ENCODE data around the gene INPP5D.

INPP5D gene

GRCh38 chr2:233044974-233045605, 15.1 kb upstream of the INPP5D start:
- no peak overlapping the region for H3K4me3 ChIP-seq (replicated peaks; ENCODE audit: low read depth, low read length)
- H3K36me3 ChIP-seq (ENCODE audit: control insufficient read depth, insufficient read depth, low read length), result no peaks in the 10 kb centered on the region
- TF ChIP-seq, protein P1, sequence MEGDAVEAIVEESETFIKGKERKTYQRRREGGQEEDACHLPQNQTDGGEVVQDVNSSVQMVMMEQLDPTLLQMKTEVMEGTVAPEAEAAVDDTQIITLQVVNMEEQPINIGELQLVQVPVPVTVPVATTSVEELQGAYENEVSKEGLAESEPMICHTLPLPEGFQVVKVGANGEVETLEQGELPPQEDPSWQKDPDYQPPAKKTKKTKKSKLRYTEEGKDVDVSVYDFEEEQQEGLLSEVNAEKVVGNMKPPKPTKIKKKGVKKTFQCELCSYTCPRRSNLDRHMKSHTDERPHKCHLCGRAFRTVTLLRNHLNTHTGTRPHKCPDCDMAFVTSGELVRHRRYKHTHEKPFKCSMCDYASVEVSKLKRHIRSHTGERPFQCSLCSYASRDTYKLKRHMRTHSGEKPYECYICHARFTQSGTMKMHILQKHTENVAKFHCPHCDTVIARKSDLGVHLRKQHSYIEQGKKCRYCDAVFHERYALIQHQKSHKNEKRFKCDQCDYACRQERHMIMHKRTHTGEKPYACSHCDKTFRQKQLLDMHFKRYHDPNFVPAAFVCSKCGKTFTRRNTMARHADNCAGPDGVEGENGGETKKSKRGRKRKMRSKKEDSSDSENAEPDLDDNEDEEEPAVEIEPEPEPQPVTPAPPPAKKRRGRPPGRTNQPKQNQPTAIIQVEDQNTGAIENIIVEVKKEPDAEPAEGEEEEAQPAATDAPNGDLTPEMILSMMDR (IDR thresholded peaks at IDR 0.05; ENCODE audit: insufficient read depth, low read length, poor library complexity, severe bottlenecking), result no peak
- H3K27me3 ChIP-seq (replicated peaks; ENCODE audit: control insufficient read depth, insufficient read depth, low read length), result no peaks in the 10 kb centered on the region; the same call in 1 of the 2 replicates
- DNase-seq (ENCODE audit: extremely low read depth, insufficient read length), result no peak

DNA sequence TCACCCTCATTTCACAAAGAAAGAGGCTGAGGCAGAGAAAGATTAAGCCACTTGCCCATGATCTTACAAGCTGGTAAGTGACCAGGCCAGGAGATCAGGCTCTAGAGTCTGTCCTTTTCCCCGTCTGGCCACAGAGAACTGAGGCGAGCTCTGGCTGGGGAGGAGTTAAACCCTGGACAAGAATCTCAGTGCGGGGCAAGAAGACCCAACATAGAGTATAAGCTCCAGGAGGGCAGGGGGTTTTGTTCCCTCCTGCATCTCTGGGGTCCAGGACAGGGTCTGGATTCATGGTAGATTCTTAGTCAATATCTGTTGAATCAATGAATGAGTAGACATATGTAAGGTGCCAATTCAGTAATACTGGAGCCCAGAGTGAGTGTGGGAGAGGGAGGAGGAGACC, 12.9 kb upstream of the INPP5D start:
- Histone ChIP-seq H3K36me3 (ENCODE audit: control insufficient read depth, insufficient read depth, low read length) (no peaks in the 10 kb centered on the region), H3K27me3 (replicated peaks; ENCODE audit: control insufficient read depth, insufficient read depth, low read length) (no peaks in the 10 kb centered on the region; the same call in 1 of the 2 replicates), H3K4me3 (replicated peaks; ENCODE audit: low read depth, low read length) (no peak overlapping the region)
- TF ChIP-seq, protein P1 (IDR thresholded peaks at IDR 0.05; ENCODE audit: insufficient read depth, low read length, poor library complexity, severe bottlenecking), result no peak
- no peak for DNase-seq (ENCODE audit: extremely low read depth, insufficient read length)

GRCh38 chr2:233047667-233048066, 12.5 kb upstream of the INPP5D start:
- H3K4me3 ChIP-seq (replicated peaks; ENCODE audit: low read depth, low read length), result no peak overlapping the region

DNA sequence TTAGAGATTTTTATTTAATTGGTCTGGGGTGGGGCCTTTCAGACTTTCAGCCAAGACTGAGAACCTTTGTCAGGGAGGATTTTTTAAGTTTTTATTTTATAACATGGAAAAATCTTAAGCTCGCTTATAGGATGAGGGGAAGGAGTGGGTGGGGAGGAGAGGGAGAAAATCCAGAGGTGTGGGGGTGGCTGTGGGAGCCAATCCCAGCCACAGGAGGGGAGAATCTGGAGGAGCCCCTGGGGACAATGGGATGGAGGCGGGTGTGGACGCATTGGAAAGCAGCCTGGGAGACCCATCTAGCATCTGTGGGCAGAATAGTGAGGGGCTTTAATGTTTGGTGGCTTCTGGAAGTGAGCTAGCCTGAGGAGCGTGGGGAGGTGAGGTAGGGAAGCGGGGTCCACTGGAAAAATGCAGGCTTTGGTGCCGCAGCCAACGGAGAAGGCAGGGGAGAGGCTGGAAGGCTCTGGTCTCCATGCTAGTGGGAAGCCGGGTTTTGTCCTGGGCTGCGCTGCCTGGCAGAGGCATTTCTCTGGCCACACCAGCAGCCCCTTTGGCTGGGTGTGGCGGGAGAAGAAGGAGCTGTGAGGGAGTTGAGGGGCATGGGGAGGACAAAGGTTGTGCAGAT, 11.5 kb upstream of the INPP5D start:
- Histone ChIP-seq H3K4me3 (replicated peaks; ENCODE audit: low read depth, low read length) (no peak overlapping the region), H3K36me3 (ENCODE audit: control insufficient read depth, insufficient read depth, low read length) (no peaks in the 10 kb centered on the region), H3K27me3 (replicated peaks; ENCODE audit: control insufficient read depth, insufficient read depth, low read length) (no peaks in the 10 kb centered on the region)
- TF ChIP-seq, protein P1 (IDR thresholded peaks at IDR 0.05; ENCODE audit: insufficient read depth, low read length, poor library complexity, severe bottlenecking), result no peak
- no peak for DNase-seq (ENCODE audit: extremely low read depth, insufficient read length)

More at GRCh38 chr2:233047667-233048066, 12.5 kb upstream of the INPP5D start:
- TF ChIP-seq, protein P1 (IDR thresholded peaks at IDR 0.05; ENCODE audit: insufficient read depth, low read length, poor library complexity, severe bottlenecking), result no peak
- no peak for DNase-seq (ENCODE audit: extremely low read depth, insufficient read length)
- no peaks in the 10 kb centered on the region for H3K27me3 ChIP-seq (replicated peaks; ENCODE audit: control insufficient read depth, insufficient read depth, low read length)
- no peaks in the 10 kb centered on the region for H3K36me3 ChIP-seq (ENCODE audit: control insufficient read depth, insufficient read depth, low read length)

- TF ChIP-seq, protein P1 (IDR thresholded peaks at IDR 0.05; ENCODE audit: insufficient read depth, low read length, poor library complexity, severe bottlenecking), result no peak
- H3K36me3 ChIP-seq (ENCODE audit: control insufficient read depth, insufficient read depth, low read length), result no peaks in the 10 kb centered on the region
- H3K4me3 ChIP-seq (replicated peaks; ENCODE audit: low read depth, low read length), result no peak overlapping the region
- DNase-seq (ENCODE audit: extremely low read depth, insufficient read length), result no peak
- no peaks in the 10 kb centered on the region for H3K27me3 ChIP-seq (replicated peaks; ENCODE audit: control insufficient read depth, insufficient read depth, low read length)
Measured at GRCh38 chr2:233049194-233049761, 10.9 kb upstream of the INPP5D start.
